Transverse colon (tissue), 4 donors: Measurements from ENCODE around the gene RHEB. TPM values are rescaled to one million over a fixed set of nuclear protein-coding genes. Genes with fewer than 3 reads are reported as not detected.

Source experiments
- DNase-seq: peaks from one replicate; pipeline ENCODE4 v3.0.0-alpha.2; 2019
- H3K27ac ChIP-seq, 4 donors: fragments of 200-600 bp; sonication (generic); 2 replicates each; pipeline ENCODE4 v1.5.1; 2016 to 2018; ENCODE audit warnings: inconsistent platforms in 4 of 4
- H3K27me3 ChIP-seq: fragments of 200-600 bp; sonication (generic); 2 replicates; pipeline ENCODE4 v1.5.1; 2017; ENCODE audit warnings: inconsistent platforms
- H3K36me3 ChIP-seq, 4 donors: fragments of 200-600 bp; sonication (generic); 2 replicates each; pipeline ENCODE4 v1.5.1; 2017 to 2019; ENCODE audit warnings: inconsistent platforms in 4 of 4
- H3K4me1 ChIP-seq, 4 donors: fragments of 200-600 bp; sonication (generic); 2 replicates each; pipeline ENCODE4 v1.5.1; 2017 to 2020; ENCODE audit warnings: inconsistent platforms in 4 of 4
- H3K4me3 ChIP-seq, 4 donors: fragments of 200-600 bp; sonication (generic); 1 replicate in 1 of 4; 2 replicates in 3 of 4; pipeline versions ENCODE4 v1.5.1 to v1.6.1; 2017 to 2019; ENCODE audit warnings: inconsistent platforms in 4 of 4
- H3K9me3 ChIP-seq, 2 donors: fragments of 200-600 bp; sonication (generic); 2 replicates each; pipeline ENCODE4 v1.5.1; 2017 to 2019; ENCODE audit warnings: inconsistent platforms in 2 of 2
- EP300 ChIP-seq: sonication (generic); formaldehyde crosslinking; IDR thresholded peaks from one replicate; pipeline ENCODE4 v1.6.1; 2017; ENCODE audit warnings: antibody characterized with exemption, low read depth
- POLR2A ChIP-seq: fragments of 450-650 bp; IDR thresholded peaks from one replicate; pipeline ENCODE4 v1.6.1; 2016; ENCODE audit warnings: antibody characterized with exemption, mild to moderate bottlenecking, moderate library complexity
- POLR2AphosphoS5 ChIP-seq, 3 donors: sonication (generic); formaldehyde crosslinking; IDR thresholded peaks; one replicate each; pipeline ENCODE4 v1.6.1; 2016; ENCODE audit warnings: antibody characterized with exemption in 3 of 3
- WGBS, 2 donors: methylation state at CpG; one replicate each; pipeline ENCODE4 v1.1.5; 2018; ENCODE audit warnings: low coverage in 1 of 2; 5-methylcytosine and 5-hydroxymethylcytosine counted together
- in situ Hi-C, 4 donors: fragments of 200-750 bp; cut with MboI; loops; one replicate each; pipeline versions ENCODE4 v1.15.0 to v1.15.1; 2017; ENCODE audit warnings: low sequenced_read_pairs in 3 of 4, low pct_ligation_motif_present in 1 of 4, low pct_unique_long_range_greater_than_20kb in 1 of 4
- intact Hi-C: fragments of 100-400 bp; cut with DNase I; formaldehyde crosslinking; loops from one replicate; pipeline ENCODE4 v1.15.1; 2023; ENCODE audit warnings: low total_unique reads
- total RNA-seq, 4 donors: library from RNA; depleted of rRNA; stranded (reverse); fragments of >200 nt; gene quantifications; one replicate each; pipeline ENCODE4 v1.1.0, GENCODE V29; 2016
- TF ChIP-seq, protein P1 (sequence below), 5 experiments: fragments of 200-600 bp in 3 of 5; fragments of 450-650 bp in 2 of 5; sonication (generic) in 3 of 5; IDR thresholded peaks; 1 replicate in 2 of 5; 2 replicates in 3 of 5; pipeline ENCODE4 v1.5.1; 2016 to 2017; ENCODE audit warnings: antibody characterized with exemption in 5 of 5, inconsistent platforms in 3 of 5, mild to moderate bottlenecking in 2 of 5, moderate library complexity in 1 of 5

The RHEB gene
- total RNA-seq, 4 donors from 2014 or later, result 12.7 to 70.5 (median 42.8) TPM

DNA sequence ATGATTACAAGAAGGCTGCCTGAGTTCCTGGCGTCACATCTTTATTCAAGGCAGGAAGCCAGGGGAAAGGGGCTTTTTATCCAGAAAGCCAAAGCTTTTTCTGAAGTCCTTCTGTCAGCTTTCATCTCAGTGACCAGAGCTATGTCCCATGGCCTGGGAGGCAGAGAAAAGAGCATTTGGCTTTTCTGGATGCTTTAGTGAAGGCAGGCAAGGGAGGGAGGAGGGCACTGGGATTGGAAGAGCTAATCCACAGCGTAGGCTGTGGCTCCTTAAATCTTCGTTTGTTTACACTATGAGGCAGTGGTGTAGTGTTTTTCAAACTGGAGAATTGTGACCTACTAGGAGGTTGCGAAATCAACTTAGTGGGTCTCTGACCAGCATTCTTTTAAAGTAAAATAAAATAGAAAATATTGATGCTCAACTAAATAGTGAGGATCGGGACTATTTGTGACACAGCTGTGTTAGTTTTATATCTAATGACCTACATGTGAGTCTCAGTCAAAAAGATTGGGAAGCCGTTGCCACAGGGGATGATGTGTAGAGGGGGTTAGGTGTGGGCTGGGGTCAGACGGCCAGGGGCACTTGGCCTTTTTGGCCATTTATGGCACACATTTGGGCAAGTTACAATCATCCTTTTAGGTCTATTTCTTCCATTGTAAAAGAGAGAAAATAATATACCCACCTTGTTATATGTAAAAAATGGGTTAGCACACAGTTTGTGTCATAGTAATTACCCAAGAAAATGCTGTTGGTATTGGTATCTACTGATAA is 93.8 kb downstream of the RHEB start:
- H3K4me1 ChIP-seq, result peaks cover 2 to 17% (median 9%) of the 10 kb centered on the region in 4 donors
- TF ChIP-seq EP300, result no peak
- peak in 2 of 3 donors; percentile 32 to 56 for TF ChIP-seq POLR2AphosphoS5 (IDR thresholded peaks at IDR 0.05)
- no peak for TF ChIP-seq POLR2A
- TF ChIP-seq, protein P1, sequence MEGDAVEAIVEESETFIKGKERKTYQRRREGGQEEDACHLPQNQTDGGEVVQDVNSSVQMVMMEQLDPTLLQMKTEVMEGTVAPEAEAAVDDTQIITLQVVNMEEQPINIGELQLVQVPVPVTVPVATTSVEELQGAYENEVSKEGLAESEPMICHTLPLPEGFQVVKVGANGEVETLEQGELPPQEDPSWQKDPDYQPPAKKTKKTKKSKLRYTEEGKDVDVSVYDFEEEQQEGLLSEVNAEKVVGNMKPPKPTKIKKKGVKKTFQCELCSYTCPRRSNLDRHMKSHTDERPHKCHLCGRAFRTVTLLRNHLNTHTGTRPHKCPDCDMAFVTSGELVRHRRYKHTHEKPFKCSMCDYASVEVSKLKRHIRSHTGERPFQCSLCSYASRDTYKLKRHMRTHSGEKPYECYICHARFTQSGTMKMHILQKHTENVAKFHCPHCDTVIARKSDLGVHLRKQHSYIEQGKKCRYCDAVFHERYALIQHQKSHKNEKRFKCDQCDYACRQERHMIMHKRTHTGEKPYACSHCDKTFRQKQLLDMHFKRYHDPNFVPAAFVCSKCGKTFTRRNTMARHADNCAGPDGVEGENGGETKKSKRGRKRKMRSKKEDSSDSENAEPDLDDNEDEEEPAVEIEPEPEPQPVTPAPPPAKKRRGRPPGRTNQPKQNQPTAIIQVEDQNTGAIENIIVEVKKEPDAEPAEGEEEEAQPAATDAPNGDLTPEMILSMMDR (IDR thresholded peaks at IDR 0.05), result no peak
- in situ Hi-C loops, result no loop called here
- H3K27me3 ChIP-seq, result no peaks in the 10 kb centered on the region
- H3K27ac ChIP-seq, result peak overlapping the region; percentile 63 to 80 (median 76)
- no peak for DNase-seq
- no peaks in the 10 kb centered on the region for H3K9me3 ChIP-seq
- WGBS, 2 donors, result 48 to 80% methylated on average over 2 to 7 of the region's 7 CpGs
- intact Hi-C loops, result no loop called here
- H3K4me3 ChIP-seq, result no peak overlapping the region
- no peaks in the 10 kb centered on the region for H3K36me3 ChIP-seq

DNA sequence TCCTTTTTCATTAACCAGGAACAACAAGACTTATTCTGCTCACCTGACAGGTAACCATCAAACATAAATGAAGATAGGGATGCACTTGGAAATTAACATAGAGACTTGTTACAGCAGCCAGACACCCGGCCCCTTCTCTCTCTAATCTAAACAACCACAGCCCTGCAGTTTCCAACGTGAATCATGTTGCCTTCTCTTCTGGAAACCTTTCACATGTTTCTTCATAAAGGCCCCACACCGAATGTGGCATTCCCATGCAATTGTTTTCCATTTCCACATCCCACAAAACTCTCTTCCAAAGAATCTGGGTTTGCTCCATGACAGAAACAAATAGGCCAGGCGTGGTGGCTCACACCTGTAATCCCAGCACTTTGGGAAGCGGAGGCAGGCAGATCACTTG is 94.9 kb downstream of the RHEB start:
- intact Hi-C loops, result no loop called here
- in situ Hi-C loops, result no loop called here
- WGBS, 2 donors, result 78% methylated on average over 5 of the region's 5 CpGs; no CpG with 5 or more reads in 1 of the 2 donors
- Histone ChIP-seq H3K9me3 (peaks cover 0 to 3% of the 10 kb centered on the region in 2 donors), H3K36me3 (no peaks in the 10 kb centered on the region), H3K27me3 (no peaks in the 10 kb centered on the region), H3K27ac (peak overlapping the region in 1 of 4 donors; percentile 80), H3K4me1 (peaks cover 0 to 14% (median 9%) of the 10 kb centered on the region in 4 donors), H3K4me3 (no peak overlapping the region)
- no peak for DNase-seq
- TF ChIP-seq POLR2AphosphoS5 (IDR thresholded peaks at IDR 0.05) (no peak), EP300 (no peak), POLR2A (no peak)
- TF ChIP-seq, protein P1 (IDR thresholded peaks at IDR 0.05), result no peak

DNA sequence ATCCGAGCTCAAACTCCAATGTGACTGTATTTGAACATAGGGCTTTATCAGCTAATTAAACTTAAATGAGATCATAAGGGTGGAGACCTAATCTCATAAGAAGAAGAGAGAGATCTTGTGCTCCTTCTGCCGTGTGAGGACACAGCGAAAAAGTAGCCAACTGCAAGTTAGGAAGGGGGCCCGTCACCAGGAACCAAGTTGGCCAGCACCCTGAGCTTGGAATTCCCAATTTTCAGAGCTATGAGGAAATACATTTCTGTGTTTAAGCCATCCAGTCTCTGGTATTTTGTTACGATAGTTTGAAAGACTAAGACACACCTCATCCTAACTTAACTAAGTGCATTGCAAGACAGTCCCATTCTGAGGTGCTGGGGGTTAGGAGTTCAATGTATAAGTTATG is 95.8 kb downstream of the RHEB start:
- no peak overlapping the region for H3K4me3 ChIP-seq
- H3K27ac ChIP-seq, result no peak overlapping the region
- no peaks in the 10 kb centered on the region for H3K36me3 ChIP-seq
- in situ Hi-C loops (no loop called here), intact Hi-C loops (no loop called here)
- DNase-seq, result no peak
- peaks cover 0 to 7% (median 5%) of the 10 kb centered on the region in 4 donors for H3K4me1 ChIP-seq
- 83% methylated on average over 5 of the region's 5 CpGs; no CpG with 5 or more reads in 1 of the 2 donors for WGBS, 2 donors
- no peaks in the 10 kb centered on the region for H3K27me3 ChIP-seq
- TF ChIP-seq POLR2AphosphoS5 (IDR thresholded peaks at IDR 0.05), result no peak
- peaks cover 0 to 7% of the 10 kb centered on the region in 2 donors for H3K9me3 ChIP-seq

DNA sequence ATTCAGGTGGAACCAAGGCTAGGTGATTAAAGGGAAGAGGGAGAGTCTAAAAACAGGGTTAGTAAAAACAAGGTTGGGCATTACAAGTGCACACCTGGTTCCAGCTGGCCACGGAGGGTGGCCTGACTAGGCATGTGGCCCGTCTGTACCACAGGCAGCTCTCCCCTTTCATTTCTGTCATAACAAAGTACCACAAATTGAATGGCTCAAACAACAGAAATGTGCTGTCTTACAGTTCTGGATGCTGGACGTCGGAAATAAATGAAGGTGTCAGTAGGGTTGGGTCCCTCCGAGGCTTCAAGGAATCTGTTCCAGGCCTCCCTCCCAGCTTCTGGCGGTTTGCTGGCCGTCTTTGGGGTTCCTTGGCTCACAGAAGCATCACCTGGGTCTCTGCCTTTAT is 96.5 kb downstream of the RHEB start:
- intact Hi-C loops (no loop called here), in situ Hi-C loops (no loop called here)
- Histone ChIP-seq H3K27ac (no peak overlapping the region), H3K27me3 (no peaks in the 10 kb centered on the region), H3K4me1 (peaks cover 0 to 5% (median 2%) of the 10 kb centered on the region in 4 donors), H3K9me3 (peaks cover 0 to 7% of the 10 kb centered on the region in 2 donors), H3K4me3 (no peak overlapping the region), H3K36me3 (no peaks in the 10 kb centered on the region)
- DNase-seq, result no peak
- TF ChIP-seq, protein P1 (IDR thresholded peaks at IDR 0.05), result no peak
- TF ChIP-seq EP300, result no peak
- no peak for TF ChIP-seq POLR2AphosphoS5 (IDR thresholded peaks at IDR 0.05)
- no peak for TF ChIP-seq POLR2A
- WGBS, 2 donors, result 58 to 84% methylated on average over 2 to 7 of the region's 7 CpGs
